Activated CD8-positive, alpha-beta memory T cell treated with anti-CD3 and anti-CD28 coated beads, Interleukin-2, amount 50 U/mL, for 48 hours (primary cell): ENCODE results near the gene ROCK2.
"Not testable (repeated sequence)": the region's sequence is repeated elsewhere in the genome, so short reads cannot be mapped to it uniquely, and the experiment has no call there.

Source experiments
- DNase-seq: peaks from one replicate; pipeline ENCODE4 v3.0.0-alpha.2; 2020

ROCK2 gene

GRCh38 chr2:11261564-11261963 lies 82.9 kb downstream of the ROCK2 start:
- DNase-seq = not testable (repeated sequence)

GRCh38 chr2:11260979-11261378 lies 83.5 kb downstream of the ROCK2 start:
- DNase-seq = no peak

DNA sequence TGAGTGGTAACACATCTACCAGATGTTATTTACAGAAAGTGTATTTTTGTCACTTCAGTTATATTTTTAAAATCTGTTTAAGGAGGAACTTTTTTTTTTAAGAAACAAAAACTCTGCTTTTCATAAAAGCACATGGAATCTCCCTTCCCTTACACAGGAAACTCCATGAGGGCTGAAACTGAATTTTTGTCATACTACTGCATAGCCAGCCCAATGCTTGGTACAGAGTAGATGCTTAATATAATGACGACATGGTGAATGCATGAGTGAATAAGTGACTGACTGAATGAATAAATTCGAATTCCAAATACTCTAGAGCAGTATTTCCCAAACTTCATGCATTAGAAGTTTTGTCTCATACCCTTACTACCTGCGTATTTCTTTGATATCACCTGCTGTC lies 86.5 kb downstream of the ROCK2 start:
- DNase-seq = no peak

DNA sequence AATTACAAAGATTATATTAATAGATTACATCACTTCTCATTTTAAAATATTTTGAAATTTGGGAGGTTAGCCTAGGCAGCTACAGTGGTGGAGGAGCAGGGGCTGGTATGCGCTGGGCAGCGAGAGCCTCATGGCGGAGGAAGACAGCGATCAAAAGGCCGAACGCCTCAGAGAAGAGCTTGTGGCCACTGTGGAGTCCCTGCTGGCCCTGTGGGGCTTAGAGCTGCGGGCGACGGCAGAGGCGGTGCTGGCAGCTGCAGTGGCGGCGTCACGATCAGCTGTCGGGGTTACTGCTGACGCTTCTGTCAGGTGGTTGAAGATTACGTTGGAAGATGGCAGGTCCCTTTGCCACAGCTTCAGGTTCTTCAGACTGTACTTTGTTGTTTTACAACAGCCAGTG lies 87.4 kb downstream of the ROCK2 start:
- DNase-seq = no peak

- DNase-seq = no peak
These were observed 88.3 kb downstream of the ROCK2 start for GRCh38 chr2:11256166-11256565.

GRCh38 chr2:11254100-11254536 lies 90.3 kb downstream of the ROCK2 start:
- no peak for DNase-seq

DNA sequence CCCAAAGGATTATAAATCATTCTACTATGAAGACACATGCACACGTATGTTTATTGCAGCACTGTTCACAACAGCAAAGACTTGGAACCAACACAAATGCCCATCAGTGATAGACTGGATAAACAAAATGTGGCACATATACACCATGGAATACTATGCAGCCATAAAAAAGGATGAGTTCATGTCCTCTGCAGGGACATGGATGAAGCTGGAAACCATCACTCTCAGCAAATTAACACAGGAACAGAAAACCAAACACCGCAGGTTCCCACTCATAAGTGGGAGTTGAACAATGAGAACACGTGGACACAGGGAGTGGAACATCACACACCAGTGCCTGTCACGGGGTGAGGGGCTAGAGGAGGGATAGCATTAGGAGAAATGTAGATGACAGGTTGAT lies 92.0 kb downstream of the ROCK2 start:
- not testable (repeated sequence) for DNase-seq

DNA sequence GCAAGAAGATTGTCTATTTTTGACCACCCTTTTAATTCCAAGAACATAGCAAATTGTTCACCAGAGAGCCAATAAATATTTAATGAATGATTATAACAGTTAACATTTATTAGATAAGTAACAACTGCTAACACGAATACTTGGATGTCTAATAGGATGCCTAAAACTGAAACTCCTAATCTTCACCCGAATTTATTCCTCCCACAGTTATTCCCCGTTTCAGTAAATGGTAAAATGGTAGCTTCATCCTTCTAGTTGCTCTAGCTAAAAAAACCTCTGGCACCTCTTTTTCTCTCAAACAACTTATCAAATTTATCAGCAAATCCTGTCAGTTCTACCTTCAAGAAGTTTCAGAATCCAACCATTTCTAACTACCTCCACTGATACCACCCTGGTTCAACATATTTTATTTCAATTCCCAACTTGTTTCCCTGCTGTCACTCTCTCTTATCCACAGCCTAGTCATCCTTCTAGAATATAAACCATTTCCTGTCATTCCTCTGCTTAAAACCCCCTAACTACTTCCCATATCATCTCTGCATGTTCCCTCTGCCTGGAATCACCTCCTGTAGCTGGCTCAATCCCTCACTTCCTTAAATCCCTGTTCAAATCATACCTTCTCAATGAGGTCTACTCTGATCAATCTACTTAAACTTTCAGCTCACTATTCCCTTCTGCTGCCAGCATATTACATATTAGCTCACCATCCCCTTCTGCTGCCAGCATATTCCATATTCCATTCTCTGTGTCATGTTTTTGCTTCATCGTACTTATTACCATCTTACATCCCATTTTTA lies 93.8 kb downstream of the ROCK2 start:
- no peak for DNase-seq

- no peak for DNase-seq
These were observed 99.1 kb downstream of the ROCK2 start for GRCh38 chr2:11245322-11245721.

DNA sequence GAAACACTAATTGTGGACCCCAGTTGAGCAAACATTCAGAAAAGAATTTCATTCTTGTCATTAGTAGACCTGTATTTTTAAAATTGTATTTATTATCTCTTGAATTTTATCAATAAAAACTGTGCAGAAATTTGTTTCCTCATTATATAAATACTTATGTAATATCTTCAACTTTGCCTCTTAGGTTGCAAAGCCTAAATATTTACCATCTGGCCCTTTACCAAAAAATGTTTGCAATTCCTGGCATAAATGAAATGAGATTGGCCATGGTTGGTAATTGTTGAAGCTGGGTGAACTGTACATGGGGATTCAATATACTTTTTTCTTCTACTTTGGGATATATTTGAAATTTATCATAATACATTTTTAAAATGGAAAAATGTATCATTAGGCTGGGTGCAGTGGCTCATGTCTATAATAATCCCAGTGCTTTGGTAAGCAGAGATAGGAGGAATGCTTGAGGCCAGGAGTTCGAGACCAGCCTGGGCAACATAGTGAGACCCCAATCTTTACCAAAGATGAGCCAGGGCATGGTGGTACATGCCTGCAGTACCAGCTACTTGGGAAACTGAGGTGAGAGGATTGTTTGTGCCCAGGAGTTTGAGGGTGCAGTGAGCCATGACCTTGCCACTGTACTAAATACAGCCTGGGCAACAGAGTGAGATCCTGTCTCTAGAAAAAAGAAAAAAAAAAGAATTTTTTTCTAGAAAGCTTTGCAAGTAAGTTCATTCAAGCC lies 100.2 kb downstream of the ROCK2 start:
- no peak for DNase-seq

DNA sequence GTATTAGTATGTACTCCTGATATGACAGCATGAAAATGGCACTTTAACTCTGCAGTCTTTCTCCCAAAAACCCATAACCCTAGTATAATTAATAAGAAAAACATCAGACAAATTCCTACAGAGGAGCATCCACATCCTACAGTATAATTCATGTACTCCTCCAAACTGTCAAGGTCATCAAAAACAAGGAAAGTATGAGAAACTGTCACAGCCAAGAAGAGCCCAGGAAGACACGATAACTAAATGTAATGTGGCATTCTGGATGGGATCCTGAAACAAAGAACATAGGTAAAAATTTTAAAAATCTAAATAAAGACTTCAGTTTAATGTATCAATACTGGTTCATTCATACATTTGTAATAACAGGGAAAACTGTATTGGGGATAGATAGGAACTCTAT lies 100.9 kb downstream of the ROCK2 start:
- DNase-seq = no peak

DNA sequence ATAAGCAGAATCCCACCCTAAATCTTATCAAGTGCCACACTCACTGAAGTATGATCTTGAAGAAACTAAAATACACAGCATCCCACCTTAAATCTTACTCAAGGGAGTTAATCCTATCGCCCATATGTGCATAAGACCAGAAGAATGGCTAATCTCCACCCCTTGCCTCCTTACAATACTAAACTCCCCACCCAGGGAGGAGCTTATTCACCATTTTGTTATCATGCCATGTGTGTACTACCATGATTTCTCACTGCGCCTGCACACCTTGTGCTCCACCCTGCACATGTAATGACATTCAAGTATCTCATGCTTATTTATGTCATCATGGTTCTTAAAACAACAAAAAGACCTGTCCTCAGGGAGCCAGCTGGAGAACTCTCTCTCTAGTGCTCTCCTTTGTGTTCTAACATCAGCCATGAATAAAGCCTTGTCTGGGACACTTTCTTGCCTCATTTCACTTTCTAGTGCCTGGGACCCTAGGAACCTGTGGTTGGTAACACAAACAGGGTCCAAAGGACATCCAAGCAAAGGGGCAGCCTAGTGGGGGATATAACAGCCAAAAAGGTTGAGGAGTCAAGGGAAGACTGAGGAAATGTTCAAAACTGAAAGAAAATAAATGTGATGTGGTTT lies 101.8 kb downstream of the ROCK2 start:
- no peak for DNase-seq

DNA sequence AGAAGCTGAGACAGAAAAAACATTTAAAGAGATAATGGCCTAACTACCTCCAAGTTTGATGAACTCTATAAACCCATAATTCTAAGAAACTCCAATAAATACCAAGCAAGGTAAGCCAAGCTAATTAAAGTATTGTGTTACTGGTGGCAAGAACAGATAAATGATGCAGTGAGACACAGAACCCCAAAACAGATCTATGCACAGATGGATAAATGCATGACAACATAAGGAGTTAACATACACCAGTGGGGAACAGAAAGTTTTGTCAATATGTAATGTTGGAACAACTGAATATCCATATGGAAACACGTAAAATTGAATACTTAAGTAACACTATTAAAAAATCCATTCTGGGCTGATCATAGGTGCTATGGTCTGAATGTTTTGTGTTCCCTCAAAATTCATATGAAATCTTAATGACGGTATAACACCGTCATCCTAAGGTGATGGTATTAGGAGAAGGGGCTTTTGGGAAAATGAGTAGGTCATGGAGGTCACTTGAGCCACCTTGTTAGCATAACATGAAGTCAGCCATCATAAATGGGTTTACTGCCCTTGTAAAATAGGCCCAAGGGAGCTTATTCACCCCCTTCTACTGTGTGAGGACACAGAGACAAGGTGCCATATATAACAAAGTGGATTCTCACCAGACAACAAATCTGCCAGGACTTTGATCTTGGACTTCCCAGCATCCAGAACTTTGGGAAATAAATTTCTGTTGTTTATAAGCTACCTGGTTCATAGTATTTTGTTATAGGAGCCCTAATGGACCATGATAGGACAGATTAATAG lies 102.8 kb downstream of the ROCK2 start:
- no peak for DNase-seq

DNA sequence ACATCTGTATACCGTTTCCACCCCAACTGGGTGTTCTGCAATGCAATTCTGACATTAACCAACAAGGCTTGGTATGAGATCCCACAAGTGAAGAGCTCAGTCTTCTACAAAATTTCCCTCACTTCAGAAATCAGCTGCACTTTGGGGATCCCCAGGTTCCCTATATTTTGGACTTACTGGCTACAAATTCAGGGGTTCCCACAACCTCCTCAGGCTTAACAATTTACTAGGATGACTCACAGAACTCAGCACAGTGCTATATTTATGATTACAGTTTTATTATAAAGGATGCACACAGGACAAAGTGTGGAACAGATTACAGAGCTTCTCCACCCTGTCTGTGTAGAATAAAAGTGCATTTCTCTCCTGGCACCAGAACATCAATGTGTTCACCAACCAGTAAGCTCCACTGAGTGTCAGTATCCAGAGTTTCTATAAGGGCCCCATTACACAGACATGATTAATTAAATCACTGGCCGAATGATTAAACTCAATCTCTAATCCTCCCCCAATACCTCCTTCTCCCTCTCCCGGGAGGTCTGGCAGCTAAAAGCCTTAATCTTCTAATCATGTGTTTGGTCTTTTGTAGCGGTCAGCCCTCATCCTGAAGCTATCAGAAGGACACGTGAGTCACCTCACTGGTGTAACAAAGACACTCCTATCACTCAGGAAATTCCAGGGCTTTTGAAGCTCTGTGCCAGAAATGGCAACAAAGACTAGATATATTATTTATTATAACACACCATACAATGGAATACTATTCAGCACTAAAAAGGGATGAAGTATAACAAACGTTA lies 104.6 kb downstream of the ROCK2 start:
- DNase-seq = no peak

- no peak for DNase-seq
These were observed 105.3 kb downstream of the ROCK2 start for GRCh38 chr2:11239147-11239546.

GRCh38 chr2:11237122-11237521 lies 107.3 kb downstream of the ROCK2 start:
- no peak for DNase-seq

GRCh38 chr2:11236335-11236734 lies 108.1 kb downstream of the ROCK2 start:
- DNase-seq = no peak

DNA sequence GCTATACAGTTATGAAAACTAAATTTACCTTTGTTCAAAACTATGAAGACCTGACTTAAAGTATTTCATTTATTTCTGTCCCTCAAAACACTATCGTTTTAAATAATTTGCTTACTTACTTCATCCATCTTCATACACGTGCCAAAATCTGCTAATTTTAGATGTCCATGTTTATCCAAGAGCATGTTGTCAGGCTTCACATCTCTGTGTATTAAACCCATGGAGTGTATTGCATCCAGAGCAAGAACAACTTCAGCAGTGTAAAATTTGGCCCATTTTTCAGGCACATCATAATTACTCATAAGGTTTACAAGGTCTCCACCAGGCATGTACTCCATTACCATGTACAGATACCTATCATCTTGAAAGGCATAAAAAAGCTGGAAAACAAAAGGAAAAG lies 108.9 kb downstream of the ROCK2 start:
- no peak for DNase-seq

GRCh38 chr2:11234309-11234708 lies 110.1 kb downstream of the ROCK2 start:
- DNase-seq = no peak

DNA sequence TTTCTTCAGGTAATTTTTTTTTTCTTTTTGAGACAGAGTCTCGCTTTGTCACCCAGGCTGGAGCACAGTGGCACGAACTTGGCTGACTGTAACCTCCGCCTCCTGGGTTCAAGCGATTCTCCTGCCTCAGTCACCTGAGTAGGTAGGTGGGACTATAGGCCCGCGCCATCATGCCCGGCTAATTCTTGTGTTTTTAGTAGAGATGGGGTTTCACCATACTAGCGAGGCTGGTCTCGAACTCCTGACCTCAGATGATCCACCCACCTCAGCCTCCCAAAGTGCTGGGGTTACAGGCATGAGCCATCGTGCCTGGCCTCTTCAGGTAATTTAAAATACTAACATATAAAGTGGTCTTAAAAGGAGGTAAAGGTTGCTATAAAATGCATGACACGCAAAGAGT lies 113.2 kb downstream of the ROCK2 start:
- DNase-seq = not testable (repeated sequence)

DNA sequence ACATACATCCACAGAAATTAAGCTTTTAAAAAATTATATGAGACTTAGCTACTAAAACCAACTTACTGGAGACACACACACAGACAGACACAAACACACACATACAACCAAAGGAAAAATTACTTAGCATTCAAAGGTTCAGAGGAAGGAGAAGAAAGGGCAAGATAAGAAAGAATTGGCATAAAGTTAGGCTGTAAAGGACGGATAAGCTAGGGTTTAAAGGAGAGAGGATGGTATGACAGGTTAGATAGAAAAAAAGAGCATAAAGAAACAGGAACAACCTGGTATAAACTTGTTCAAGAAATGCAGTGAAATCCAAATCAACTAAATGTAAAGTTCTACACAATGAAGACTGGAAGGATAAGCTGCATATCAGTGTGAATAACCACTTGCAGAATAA lies 115.7 kb downstream of the ROCK2 start:
- DNase-seq = no peak

DNA sequence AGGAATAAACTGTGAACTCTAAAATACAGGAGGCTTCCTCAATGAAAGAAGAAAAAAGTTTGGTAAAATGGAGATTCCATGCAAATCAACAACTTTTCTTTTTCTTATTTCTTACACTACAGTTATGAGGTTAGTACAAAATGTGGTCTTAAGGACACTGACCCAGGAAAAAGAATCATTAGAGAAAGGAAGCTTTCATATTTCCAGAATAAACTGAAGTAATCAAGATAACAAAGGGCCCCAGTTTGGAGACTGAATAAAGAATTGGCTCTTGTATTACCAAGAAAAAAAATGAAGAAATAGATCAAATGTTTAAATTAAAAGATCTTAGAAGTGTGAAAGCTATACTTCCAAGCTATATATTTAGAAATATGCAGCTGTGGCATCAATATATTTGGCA lies 116.8 kb downstream of the ROCK2 start:
- DNase-seq = no peak
